Naive B cell (primary cell): ENCODE results near the gene MPRIP. TPM values are rescaled to one million over a fixed set of nuclear protein-coding genes. Genes with fewer than 3 reads are reported as not detected.

Source experiments
- ATAC-seq, 2 donors: fragments of 150-1000 bp; cut with Tn5 transposase; 2 replicates each; pipeline ENCODE4 v1.10.0; 2021; ENCODE audit warnings: low read depth in 2 of 2, mild to moderate bottlenecking in 2 of 2, moderate library complexity in 2 of 2
- DNase-seq: peaks from one replicate; pipeline ENCODE4 v3.0.0; 2022
- H3K27ac Mint-ChIP-seq, 6 donors: one replicate each; pipeline ENCODE4 v1.8.0; 2020 to 2022; ENCODE audit warnings: mild to moderate bottlenecking in 6 of 6, mixed read lengths in 6 of 6, moderate library complexity in 5 of 6, inconsistent platforms in 2 of 6
- H3K27me3 Mint-ChIP-seq, 3 donors: one replicate each; pipeline ENCODE4 v1.8.0; 2021 to 2022; ENCODE audit warnings: mixed read lengths in 3 of 3, mild to moderate bottlenecking in 1 of 3
- H3K36me3 Mint-ChIP-seq, 2 donors: one replicate each; pipeline ENCODE4 v1.8.0; 2020 to 2022; ENCODE audit warnings: mixed read lengths in 2 of 2, inconsistent platforms in 1 of 2, mild to moderate bottlenecking in 1 of 2
- H3K4me1 Mint-ChIP-seq, 3 donors: one replicate each; pipeline ENCODE4 v1.8.0; 2020 to 2022; ENCODE audit warnings: mixed read lengths in 3 of 3, inconsistent platforms in 1 of 3, mild to moderate bottlenecking in 1 of 3, moderate library complexity in 1 of 3
- H3K4me3 Mint-ChIP-seq, 8 donors: one replicate each; pipeline ENCODE4 v1.8.0; 2020 to 2022; ENCODE audit warnings: mild to moderate bottlenecking in 8 of 8, mixed read lengths in 8 of 8, moderate library complexity in 8 of 8, inconsistent platforms in 2 of 8
- H3K9me3 Mint-ChIP-seq, 7 donors: one replicate each; pipeline ENCODE4 v1.8.0; 2020 to 2022; ENCODE audit warnings: mixed read lengths in 7 of 7, mild to moderate bottlenecking in 5 of 7, inconsistent platforms in 2 of 7, moderate library complexity in 1 of 7
- polyA plus RNA-seq, 6 donors: library from polyadenylated mRNA; unstranded; fragments of 300-500 nt; fragmentation: Illumina TruSeq; gene quantifications; one replicate each; pipeline ENCODE4 v1.2.3, GENCODE V29; 2021; ENCODE audit warnings: low read depth in 6 of 6

MPRIP gene
- polyA plus RNA-seq, 6 donors from 2014 or later: 1.9 to 26.0 (median 12.6) TPM

DNA sequence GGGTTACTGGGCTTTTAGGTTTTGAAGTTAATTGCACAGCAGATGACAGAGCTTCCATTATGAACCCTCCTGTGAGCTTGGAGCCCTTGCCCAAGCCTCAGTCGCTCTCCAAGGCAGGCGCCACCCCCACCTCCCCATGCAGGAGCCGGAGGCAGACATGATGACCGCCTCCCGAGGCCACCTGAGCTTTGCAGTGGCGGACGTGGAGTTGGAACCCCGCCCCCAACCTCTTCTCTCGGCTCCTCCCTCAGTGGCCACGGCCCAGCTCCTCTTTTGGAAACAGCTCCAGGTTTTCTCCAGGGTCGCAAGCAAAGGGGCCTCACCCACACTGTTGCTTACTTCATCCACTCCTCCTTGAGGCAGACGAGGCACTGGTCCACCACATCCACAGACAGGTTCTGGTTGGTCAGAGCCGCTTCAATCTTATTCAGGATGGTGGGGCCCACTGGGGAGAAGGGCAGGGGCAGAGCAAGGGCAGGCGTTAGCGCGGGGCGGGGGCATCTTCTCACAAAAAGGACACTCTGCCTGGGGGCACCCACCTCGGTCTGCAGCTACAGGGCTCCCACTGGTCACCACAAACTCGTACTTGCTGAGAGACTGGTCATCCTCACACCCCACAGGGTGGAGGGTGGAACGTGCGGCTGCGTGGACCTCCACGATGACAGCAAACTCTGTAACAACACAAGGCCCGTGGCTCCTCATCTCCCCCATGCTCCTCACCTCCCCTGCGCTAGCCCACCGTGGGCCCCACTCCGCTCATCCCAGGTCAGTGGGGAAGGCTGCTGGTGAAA, 172.6 kb downstream of the MPRIP start:
- H3K36me3 Mint-ChIP-seq: peaks cover 9 to 17% of the 10 kb centered on the region in 2 donors
- H3K27me3 Mint-ChIP-seq: no peaks in the 10 kb centered on the region
- no peak for ATAC-seq
- H3K9me3 Mint-ChIP-seq: no peaks in the 10 kb centered on the region
- H3K4me3 Mint-ChIP-seq: no peak overlapping the region
- H3K4me1 Mint-ChIP-seq: no peaks in the 10 kb centered on the region
- no peak for DNase-seq
- peak overlapping the region in 1 of 6 donors; percentile 41 for H3K27ac Mint-ChIP-seq

DNA sequence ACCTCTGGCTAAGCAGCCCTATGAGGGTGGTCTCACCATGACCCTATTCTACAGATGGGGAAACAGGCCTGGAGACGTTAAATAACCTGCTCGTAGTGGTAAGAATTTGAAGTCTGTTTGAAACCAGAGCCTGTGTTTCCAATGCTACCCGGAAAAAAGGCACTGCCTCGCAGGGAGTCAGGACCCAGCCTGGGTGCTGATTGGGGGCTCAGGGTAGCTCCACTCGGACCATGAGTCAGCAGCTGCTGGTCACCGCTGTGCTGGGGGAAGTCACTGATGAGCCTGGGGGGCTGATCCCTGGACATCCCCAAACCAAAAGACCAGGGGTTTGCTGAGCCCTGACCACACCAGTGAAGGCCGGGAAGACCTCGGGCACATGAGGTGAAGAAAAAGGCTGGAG, 173.3 kb downstream of the MPRIP start:
- Mint-ChIP-seq H3K36me3 (peaks cover 9 to 17% of the 10 kb centered on the region in 2 donors), H3K9me3 (no peaks in the 10 kb centered on the region), H3K27me3 (no peaks in the 10 kb centered on the region), H3K4me3 (no peak overlapping the region), H3K4me1 (no peaks in the 10 kb centered on the region), H3K27ac (peak overlapping the region in 1 of 6 donors; percentile 32)
- ATAC-seq: no peak
- no peak for DNase-seq

DNA sequence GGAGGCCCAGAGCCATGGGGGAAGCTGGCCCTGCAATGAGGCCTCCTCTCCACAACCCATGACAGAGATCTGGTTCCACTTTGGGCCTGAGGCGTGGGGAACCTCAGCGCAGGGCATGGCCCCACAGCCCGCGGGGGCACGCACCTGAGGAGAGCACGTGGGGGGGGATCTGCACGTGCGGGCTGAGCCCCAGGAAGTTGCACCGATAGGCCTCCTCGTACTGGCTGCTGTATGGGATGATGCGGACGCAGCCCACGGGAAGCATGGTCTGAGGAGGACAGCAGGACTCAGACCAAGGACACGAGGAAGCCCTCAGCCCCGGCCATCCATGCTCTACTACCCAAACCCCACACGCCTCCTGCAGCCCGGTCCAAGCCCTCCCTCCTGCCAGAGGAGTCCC, 174.0 kb downstream of the MPRIP start:
- H3K27ac Mint-ChIP-seq: no peak overlapping the region
- no peak overlapping the region for H3K4me3 Mint-ChIP-seq
- no peaks in the 10 kb centered on the region for H3K4me1 Mint-ChIP-seq
- ATAC-seq (no peak), DNase-seq (no peak)
- H3K27me3 Mint-ChIP-seq: no peaks in the 10 kb centered on the region
- H3K36me3 Mint-ChIP-seq: peaks cover 9 to 20% of the 10 kb centered on the region in 2 donors
- H3K9me3 Mint-ChIP-seq: no peaks in the 10 kb centered on the region

DNA sequence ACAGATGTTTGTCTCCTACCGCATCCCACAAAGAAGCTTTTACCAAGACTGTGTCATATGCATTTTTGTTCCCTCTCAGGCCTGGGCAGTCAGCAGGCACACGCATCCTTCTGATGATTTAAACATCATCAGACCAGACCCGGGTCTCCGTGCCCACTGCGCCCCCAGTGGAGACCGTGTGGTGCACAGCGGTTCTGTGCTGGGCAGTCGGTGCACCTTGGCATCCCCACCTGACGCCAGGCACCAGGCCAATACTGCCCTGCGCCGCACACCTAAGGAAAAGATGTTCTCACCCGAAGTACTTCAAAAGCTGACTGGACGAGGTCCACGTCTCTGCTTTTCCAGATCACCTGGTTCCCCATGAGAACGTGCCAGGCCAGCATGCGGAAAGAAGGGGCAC, 174.5 kb downstream of the MPRIP start:
- ATAC-seq (no peak), DNase-seq (no peak)
- Mint-ChIP-seq H3K36me3 (peaks cover 9 to 20% of the 10 kb centered on the region in 2 donors), H3K4me3 (no peak overlapping the region), H3K27me3 (no peaks in the 10 kb centered on the region), H3K4me1 (no peaks in the 10 kb centered on the region), H3K27ac (peak overlapping the region in 3 of 6 donors; percentile 15 to 75 (median 44)), H3K9me3 (no peaks in the 10 kb centered on the region)

DNA sequence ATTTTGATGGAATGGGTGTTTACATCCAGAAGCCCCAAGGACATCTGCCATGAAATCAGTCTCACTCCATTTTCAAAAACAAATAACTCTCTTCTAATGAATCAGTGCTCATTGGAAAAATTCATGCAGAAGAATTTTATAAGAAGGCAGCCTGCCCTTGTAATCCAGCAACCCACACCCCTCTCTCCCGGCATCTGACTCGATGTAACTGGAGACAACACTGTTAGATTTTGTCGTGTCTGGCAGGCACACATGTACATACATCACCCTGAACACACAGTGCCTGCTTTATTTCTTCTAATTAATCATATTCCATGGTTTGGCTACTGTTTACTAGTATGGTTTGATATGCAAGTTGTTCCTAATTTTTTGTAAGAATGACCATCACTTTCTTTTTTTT, 175.7 kb downstream of the MPRIP start:
- Mint-ChIP-seq H3K4me1 (no peaks in the 10 kb centered on the region), H3K27ac (peak overlapping the region in 1 of 6 donors; percentile 14), H3K27me3 (no peaks in the 10 kb centered on the region), H3K4me3 (no peak overlapping the region), H3K9me3 (no peaks in the 10 kb centered on the region), H3K36me3 (peaks cover 16 to 25% of the 10 kb centered on the region in 2 donors)
- ATAC-seq: no peak
- DNase-seq: no peak

DNA sequence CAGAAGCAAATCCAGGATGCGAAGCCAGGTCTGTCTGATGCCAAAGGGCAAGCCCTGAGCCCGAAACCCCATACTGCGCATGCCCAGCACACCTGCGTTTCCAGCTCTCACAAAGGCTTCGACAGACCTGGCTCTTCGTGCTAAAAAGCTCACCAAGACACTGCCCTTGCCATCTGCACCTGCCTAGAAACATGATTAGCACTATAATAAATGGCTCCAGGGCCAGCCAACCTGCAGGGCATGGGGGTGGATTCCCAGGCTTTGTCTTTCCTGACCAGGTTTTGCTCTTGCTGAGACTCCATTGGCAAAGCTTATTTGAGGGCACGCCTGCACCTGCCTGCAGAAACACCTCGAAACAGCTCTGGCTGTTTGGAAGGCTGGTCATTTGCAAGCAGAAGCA, 178.3 kb downstream of the MPRIP start:
- no peaks in the 10 kb centered on the region for H3K9me3 Mint-ChIP-seq
- no peak overlapping the region for H3K4me3 Mint-ChIP-seq
- no peaks in the 10 kb centered on the region for H3K4me1 Mint-ChIP-seq
- no peaks in the 10 kb centered on the region for H3K27me3 Mint-ChIP-seq
- DNase-seq (no peak), ATAC-seq (no peak)
- H3K36me3 Mint-ChIP-seq: peaks cover 31 to 37% of the 10 kb centered on the region in 2 donors
- no peak overlapping the region for H3K27ac Mint-ChIP-seq

DNA sequence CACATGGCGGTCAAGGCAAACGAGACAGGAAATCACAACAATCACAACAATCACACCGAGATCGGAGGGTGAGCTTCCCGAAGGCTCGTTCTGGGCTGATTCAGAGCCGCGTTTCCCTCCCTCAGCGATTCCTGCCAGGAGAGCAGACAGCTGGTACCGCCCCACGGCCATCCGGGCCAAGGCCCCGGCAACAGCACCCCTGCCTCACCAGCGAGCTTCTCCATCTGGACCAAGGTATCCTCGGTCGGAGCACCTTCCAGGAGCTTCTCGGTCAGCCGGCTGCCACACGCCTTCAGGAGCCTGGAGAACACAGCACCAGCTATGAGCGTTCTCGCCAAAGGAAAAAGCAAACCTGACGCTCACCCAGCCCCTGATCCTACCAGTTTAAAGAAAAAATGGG, 179.1 kb downstream of the MPRIP start:
- H3K9me3 Mint-ChIP-seq: no peaks in the 10 kb centered on the region
- no peaks in the 10 kb centered on the region for H3K27me3 Mint-ChIP-seq
- no peak overlapping the region for H3K4me3 Mint-ChIP-seq
- no peak for DNase-seq
- no peak for ATAC-seq
- H3K4me1 Mint-ChIP-seq: no peaks in the 10 kb centered on the region
- peak overlapping the region in 1 of 6 donors; percentile 7 for H3K27ac Mint-ChIP-seq
- H3K36me3 Mint-ChIP-seq: peaks cover 31 to 37% of the 10 kb centered on the region in 2 donors

DNA sequence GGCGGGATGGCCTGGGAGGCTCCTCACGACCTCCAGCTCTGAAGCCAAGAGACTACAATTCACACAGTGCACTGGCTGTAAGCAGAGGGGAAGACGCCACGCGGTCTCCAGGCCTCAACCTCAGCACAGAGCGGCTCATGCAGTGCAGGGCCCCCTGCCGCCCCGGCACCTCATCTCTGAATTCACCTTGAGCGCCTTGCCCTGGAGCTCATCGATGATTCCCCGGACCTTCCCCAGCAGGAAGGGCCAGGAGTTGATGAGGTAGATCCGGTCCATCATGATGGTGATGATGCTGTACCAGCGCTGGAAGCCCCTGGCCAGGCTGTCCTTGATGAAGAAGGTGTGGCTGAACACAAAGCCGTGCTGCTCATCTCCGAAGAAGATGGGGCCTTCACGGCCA, 181.5 kb downstream of the MPRIP start:
- no peaks in the 10 kb centered on the region for H3K9me3 Mint-ChIP-seq

DNA sequence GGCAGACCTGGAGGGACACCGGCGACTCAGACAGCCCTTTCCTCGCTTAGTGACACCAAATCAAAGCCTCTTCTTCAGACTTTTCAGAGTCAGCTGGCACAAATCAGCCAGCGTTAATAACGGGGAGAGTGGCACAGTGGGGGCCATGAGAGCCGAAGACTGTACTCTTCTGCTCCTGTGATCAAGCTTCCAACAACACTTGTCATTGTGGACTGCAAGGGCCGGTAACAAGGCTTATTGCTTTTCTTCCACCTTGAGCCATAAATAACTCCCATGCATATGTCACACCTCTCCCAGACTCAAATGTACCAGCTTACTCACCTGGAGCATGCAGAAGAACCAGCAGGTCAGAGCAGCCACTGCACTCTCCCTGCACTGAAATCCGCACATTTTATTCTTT, 181.9 kb downstream of the MPRIP start:
- Mint-ChIP-seq H3K9me3 (no peaks in the 10 kb centered on the region), H3K36me3 (peaks cover 28 to 31% of the 10 kb centered on the region in 2 donors), H3K4me1 (peaks cover 0 to 6% (median 1%) of the 10 kb centered on the region in 3 donors), H3K4me3 (no peak overlapping the region), H3K27ac (peak overlapping the region in 1 of 6 donors; percentile 36), H3K27me3 (no peaks in the 10 kb centered on the region)
- no peak for ATAC-seq
- no peak for DNase-seq

More for the DNA sequence above, 181.5 kb downstream of the MPRIP start:
- DNase-seq (no peak), ATAC-seq (no peak)
- Mint-ChIP-seq H3K4me3 (no peak overlapping the region), H3K27ac (no peak overlapping the region), H3K36me3 (peaks cover 24 to 27% of the 10 kb centered on the region in 2 donors), H3K4me1 (peaks cover 0 to 3% (median 0%) of the 10 kb centered on the region in 3 donors), H3K27me3 (no peaks in the 10 kb centered on the region)

DNA sequence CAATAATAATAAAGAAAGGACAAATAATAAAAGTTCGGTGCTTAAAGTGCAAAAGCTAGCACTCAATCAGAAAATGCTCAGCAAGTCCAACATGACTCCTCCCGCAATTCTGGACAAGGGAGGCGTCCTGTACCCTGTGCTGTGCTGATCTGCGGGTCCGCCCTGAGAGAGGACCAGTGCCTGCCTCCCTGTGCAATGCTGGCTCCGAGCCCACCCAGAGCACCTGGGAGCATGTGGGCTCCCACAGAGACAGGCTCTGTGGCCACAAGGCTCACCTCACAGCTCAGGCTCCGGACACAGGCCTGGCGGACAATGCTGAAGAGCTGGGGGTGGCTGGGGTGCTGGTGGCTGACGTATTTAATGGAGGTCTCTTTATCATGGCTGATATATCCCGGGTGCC, 183.6 kb downstream of the MPRIP start:
- Mint-ChIP-seq H3K27me3 (no peaks in the 10 kb centered on the region), H3K4me3 (no peak overlapping the region), H3K27ac (no peak overlapping the region), H3K9me3 (no peaks in the 10 kb centered on the region), H3K36me3 (peaks cover 31 to 37% of the 10 kb centered on the region in 2 donors), H3K4me1 (peaks cover 0 to 9% (median 6%) of the 10 kb centered on the region in 3 donors)
- ATAC-seq: no peak
- no peak for DNase-seq

DNA sequence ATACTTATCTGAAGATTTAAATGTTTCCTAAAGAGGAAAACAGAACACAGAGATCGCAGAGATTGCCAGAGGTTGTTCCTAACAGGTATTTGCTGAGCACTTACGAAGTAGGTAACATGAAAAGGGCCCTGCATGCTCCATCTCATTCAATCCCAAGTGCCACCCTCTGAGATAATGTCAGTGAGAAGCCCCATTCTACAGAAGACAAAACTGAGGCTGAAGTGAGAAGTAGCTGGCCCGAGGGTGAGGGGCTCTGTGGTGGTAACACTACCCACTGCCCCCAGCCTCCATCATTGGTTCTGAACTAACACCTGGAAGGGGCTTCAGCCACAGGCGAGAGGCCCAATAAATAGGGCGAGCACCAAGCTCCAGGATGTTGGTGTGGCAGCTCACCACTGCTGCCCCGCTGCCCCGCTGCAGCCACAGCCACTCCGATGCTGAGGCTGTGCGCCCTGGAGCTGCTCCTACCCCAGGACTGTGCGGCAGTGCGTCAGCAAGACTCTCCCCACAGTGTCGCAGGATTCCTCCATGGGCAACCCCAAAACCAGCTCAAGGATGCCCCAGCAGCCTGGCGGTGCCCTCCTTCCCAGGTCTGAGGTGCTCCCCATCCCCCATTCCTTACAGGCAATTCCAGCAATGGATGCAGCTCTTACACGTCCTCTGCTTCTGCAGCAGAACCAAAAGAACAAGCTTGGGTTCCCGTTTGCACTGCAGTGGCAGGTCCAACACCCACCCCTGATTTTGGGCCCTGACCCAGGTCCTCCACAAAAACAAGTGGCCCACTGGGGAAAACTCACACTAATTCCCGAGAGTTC, 184.4 kb downstream of the MPRIP start:
- ATAC-seq: no peak
- H3K27me3 Mint-ChIP-seq: no peaks in the 10 kb centered on the region
- no peak overlapping the region for H3K4me3 Mint-ChIP-seq
- no peak for DNase-seq
- H3K27ac Mint-ChIP-seq: no peak overlapping the region
- peaks cover 0 to 11% (median 7%) of the 10 kb centered on the region in 3 donors for H3K4me1 Mint-ChIP-seq
- no peaks in the 10 kb centered on the region for H3K9me3 Mint-ChIP-seq
- peaks cover 27 to 40% of the 10 kb centered on the region in 2 donors for H3K36me3 Mint-ChIP-seq

DNA sequence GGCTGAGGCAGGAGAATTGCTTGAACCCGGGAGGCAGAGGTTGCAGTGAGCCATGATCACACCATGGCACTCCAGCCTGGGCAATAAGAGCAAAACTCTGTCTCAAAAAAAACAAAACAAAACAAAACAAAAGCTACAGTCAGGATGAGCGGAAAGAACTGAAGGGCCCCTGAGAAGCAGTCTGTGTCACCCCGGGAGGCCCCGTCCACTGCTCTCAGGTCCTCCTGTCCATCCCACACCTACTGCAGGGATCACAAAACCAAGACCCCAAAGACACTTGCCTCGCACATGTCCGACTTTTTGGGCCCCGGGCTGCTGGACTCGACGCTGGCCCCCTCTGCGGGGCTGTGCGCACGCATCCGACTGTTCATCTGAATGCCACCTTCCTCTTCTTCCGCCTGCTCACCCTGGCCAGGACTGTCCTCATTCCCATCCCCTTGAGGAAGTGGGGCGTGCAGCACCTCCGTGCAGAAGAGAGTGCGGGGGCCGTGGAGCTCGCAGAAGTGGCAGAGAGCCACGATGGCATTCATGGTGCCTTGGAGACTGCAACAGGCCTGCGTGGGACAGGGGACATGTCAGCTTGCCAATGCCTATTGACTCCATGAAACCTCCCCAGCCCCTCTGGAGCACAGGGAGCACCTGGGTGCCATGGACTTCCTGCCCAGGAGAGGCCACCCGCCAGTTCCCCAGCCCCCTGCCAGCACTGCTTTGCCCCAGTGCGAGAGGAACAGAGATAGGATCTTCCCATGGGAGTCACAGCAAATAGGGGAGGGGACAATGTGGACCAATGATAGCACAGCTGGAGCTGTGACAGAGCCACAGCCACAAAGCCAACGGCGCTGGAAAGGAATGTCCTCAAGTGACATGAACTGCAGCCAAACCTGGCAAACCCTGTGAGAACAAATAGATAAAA, 185.6 kb downstream of the MPRIP start:
- no peak for DNase-seq
- no peak for ATAC-seq
- H3K4me1 Mint-ChIP-seq: peaks cover 6 to 18% (median 11%) of the 10 kb centered on the region in 3 donors
- no peaks in the 10 kb centered on the region for H3K27me3 Mint-ChIP-seq
- no peak overlapping the region for H3K4me3 Mint-ChIP-seq
- no peak overlapping the region for H3K27ac Mint-ChIP-seq
- no peaks in the 10 kb centered on the region for H3K9me3 Mint-ChIP-seq
- peaks cover 24 to 40% of the 10 kb centered on the region in 2 donors for H3K36me3 Mint-ChIP-seq
